KMS-11 (cell line): ENCODE measurements around the gene SYNCRIP.

Experiments used
- H2AFZ ChIP-seq: fragments of 200-600 bp; sonication (generic); 2 replicates; pipeline ENCODE4 v1.6.1; 2016; ENCODE audit warnings: antibody characterized with exemption, mixed run types, low read depth
- H3K27ac ChIP-seq: fragments of 200-600 bp; sonication (generic); 2 replicates; pipeline ENCODE4 v1.6.1; 2016; ENCODE audit warnings: mild to moderate bottlenecking, mixed run types
- H3K27me3 ChIP-seq: fragments of 200-600 bp; sonication (generic); 2 replicates; pipeline ENCODE4 v1.6.1; 2017; ENCODE audit warnings: mild to moderate bottlenecking, low read depth, mixed run types, moderate library complexity; ENCODE audit not compliant: insufficient read depth
- H3K36me3 ChIP-seq: fragments of 200-600 bp; sonication (generic); 2 replicates; pipeline ENCODE4 v1.6.1; 2017; ENCODE audit warnings: mild to moderate bottlenecking, mixed run types; ENCODE audit not compliant: insufficient read depth
- H3K4me1 ChIP-seq: fragments of 200-600 bp; sonication (generic); 2 replicates; pipeline ENCODE4 v1.6.1; 2016; ENCODE audit warnings: mild to moderate bottlenecking, low read depth, mixed run types; ENCODE audit not compliant: poor library complexity, severe bottlenecking
- H3K4me2 ChIP-seq: fragments of 200-600 bp; sonication (generic); 2 replicates; pipeline ENCODE4 v1.7.0; 2016; ENCODE audit warnings: mild to moderate bottlenecking, mixed run types
- H3K4me3 ChIP-seq: fragments of 200-600 bp; sonication (generic); IDR thresholded peaks from 2 replicates; pipeline ENCODE4 v1.6.1; 2017; ENCODE audit warnings: low read depth, low read length, mixed read lengths; ENCODE audit not compliant: insufficient read depth
- H3K79me2 ChIP-seq: fragments of 200-600 bp; sonication (generic); 2 replicates; pipeline ENCODE4 v1.6.1; 2016; ENCODE audit warnings: low read depth, mixed run types; ENCODE audit not compliant: insufficient read depth
- H3K9ac ChIP-seq: fragments of 200-600 bp; sonication (generic); 2 replicates; pipeline ENCODE4 v1.6.1; 2016; ENCODE audit warnings: mild to moderate bottlenecking, mixed run types
- H4K20me1 ChIP-seq: fragments of 200-600 bp; sonication (generic); 2 replicates; pipeline ENCODE4 v1.6.1; 2016; ENCODE audit warnings: mild to moderate bottlenecking, mixed run types; ENCODE audit not compliant: insufficient read depth
- TF ChIP-seq, protein P1 (sequence below): fragments of 200-600 bp; sonication (generic); conservative IDR thresholded peaks from 2 replicates; pipeline ENCODE4 v1.6.1; 2017; ENCODE audit warnings: low read depth, mild to moderate bottlenecking, antibody characterized with exemption, low read length, moderate library complexity, mixed read lengths

The SYNCRIP gene

DNA sequence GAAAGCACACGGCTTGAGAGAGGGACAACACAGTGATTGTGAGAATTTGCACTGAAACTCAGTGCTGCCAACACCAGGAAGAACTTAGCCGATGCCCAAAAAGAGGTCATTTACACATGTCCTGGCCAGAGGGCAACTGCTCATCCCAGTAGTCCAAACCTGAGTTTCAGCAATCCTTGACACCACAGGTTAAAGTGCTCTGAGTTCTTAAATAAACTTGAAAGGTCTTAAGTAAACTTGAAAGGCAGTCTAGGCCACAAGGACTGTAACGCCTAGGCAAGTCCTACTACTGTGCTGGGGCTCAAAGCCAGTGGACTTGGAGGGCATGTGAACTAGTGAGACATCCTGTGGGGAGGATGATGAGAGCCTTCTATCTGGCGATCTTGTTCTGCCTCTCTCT lies 63.1 kb downstream of the SYNCRIP start:
- Histone ChIP-seq H3K4me1 (no peaks in the 10 kb centered on the region), H2AFZ (no peak overlapping the region), H3K27me3 (no peaks in the 10 kb centered on the region), H3K4me3 (no peak overlapping the region), H3K79me2 (no peaks in the 10 kb centered on the region; the same call in 1 of the 2 replicates), H3K36me3 (no peaks in the 10 kb centered on the region), H3K9ac (no peak overlapping the region), H3K4me2 (no peak overlapping the region), H3K27ac (no peak overlapping the region), H4K20me1 (no peaks in the 10 kb centered on the region)
- TF ChIP-seq, protein P1, sequence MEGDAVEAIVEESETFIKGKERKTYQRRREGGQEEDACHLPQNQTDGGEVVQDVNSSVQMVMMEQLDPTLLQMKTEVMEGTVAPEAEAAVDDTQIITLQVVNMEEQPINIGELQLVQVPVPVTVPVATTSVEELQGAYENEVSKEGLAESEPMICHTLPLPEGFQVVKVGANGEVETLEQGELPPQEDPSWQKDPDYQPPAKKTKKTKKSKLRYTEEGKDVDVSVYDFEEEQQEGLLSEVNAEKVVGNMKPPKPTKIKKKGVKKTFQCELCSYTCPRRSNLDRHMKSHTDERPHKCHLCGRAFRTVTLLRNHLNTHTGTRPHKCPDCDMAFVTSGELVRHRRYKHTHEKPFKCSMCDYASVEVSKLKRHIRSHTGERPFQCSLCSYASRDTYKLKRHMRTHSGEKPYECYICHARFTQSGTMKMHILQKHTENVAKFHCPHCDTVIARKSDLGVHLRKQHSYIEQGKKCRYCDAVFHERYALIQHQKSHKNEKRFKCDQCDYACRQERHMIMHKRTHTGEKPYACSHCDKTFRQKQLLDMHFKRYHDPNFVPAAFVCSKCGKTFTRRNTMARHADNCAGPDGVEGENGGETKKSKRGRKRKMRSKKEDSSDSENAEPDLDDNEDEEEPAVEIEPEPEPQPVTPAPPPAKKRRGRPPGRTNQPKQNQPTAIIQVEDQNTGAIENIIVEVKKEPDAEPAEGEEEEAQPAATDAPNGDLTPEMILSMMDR: no peak

- no peak overlapping the region for H3K27ac ChIP-seq
- H3K9ac ChIP-seq: no peak overlapping the region
Observed at GRCh38 chr6:85576476-85576875, 66.2 kb downstream of the SYNCRIP start.

DNA sequence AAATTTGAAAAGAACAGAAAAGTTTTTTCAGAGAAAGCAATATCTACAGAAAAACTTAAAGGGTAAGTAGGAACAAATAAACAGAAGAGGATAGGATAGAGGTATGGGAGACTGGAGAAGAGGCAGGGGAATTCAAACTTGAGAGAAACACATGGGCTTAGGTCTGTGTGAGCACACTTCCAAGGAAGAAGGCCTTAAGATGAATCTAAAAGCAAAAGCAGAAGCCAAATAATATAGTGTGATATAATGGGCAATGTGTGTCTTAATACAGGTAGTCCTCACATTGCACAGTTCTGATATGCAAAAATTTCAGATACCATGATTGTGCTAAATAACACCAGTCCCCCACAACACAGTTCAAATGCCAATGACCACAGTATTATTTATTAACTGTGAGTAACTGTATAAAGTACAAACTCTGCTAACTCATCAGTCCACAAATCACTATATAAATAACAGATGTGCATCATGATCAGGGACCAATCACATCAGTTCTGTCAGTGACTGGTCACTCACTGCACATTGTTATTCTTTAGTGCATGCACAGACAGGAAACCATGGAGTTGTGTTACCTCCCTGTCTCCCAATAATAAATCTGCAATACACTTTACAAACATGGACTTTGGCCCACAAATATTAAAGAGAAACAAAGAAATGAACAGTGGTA lies 67.6 kb downstream of the SYNCRIP start:
- H4K20me1 ChIP-seq: no peaks in the 10 kb centered on the region
- no peak overlapping the region for H3K9ac ChIP-seq
- H3K4me2 ChIP-seq: no peak overlapping the region
- no peaks in the 10 kb centered on the region for H3K27me3 ChIP-seq
- H3K27ac ChIP-seq: no peak overlapping the region
- H2AFZ ChIP-seq: no peak overlapping the region
- no peak overlapping the region for H3K4me3 ChIP-seq
- H3K4me1 ChIP-seq: no peaks in the 10 kb centered on the region
- H3K36me3 ChIP-seq: no peaks in the 10 kb centered on the region
- TF ChIP-seq, protein P1: no peak
- H3K79me2 ChIP-seq: no peaks in the 10 kb centered on the region

More at GRCh38 chr6:85576476-85576875, 66.2 kb downstream of the SYNCRIP start:
- Histone ChIP-seq H3K27me3 (no peaks in the 10 kb centered on the region), H2AFZ (no peak overlapping the region), H3K4me2 (no peak overlapping the region), H3K36me3 (no peaks in the 10 kb centered on the region), H3K4me3 (no peak overlapping the region), H4K20me1 (no peaks in the 10 kb centered on the region), H3K79me2 (no peaks in the 10 kb centered on the region), H3K4me1 (no peaks in the 10 kb centered on the region)
- TF ChIP-seq, protein P1: no peak

DNA sequence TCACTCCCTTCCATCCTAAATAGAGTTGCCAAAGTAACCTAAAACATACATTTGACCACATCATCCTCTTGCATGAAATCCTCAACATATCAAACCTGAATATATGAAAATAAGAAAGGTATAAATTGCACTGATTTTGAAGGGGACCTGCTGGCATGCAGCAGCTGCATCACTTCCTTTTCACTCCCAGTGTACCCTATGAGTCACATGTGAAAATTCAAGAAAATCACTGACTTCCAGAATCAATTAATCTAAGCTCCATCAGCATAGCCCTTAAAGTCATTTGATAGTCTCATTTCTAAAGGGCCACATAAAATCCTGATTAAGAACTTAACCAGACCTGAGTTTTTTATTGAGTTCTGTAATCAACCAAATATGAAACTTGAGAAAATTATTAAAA lies 73.4 kb downstream of the SYNCRIP start:
- H3K9ac ChIP-seq: no peak overlapping the region
- TF ChIP-seq, protein P1: no peak
- H4K20me1 ChIP-seq: no peaks in the 10 kb centered on the region
- H3K4me1 ChIP-seq: peaks cover 7% of the 10 kb centered on the region
- H3K4me2 ChIP-seq: no peak overlapping the region
- H3K36me3 ChIP-seq: no peaks in the 10 kb centered on the region
- H2AFZ ChIP-seq: no peak overlapping the region
- H3K79me2 ChIP-seq: no peaks in the 10 kb centered on the region
- no peak overlapping the region for H3K27ac ChIP-seq
- H3K4me3 ChIP-seq: no peak overlapping the region
- no peaks in the 10 kb centered on the region for H3K27me3 ChIP-seq
